Epithelial cell of prostate (primary cell): ENCODE measurements around the gene SV2B.

Experiments
- DNase-seq: peaks from one replicate; pipeline ENCODE4 v3.0.0-alpha.2; 2011; ENCODE audit warnings: low read depth, low spot score
- H3K27ac ChIP-seq: fragments of 450-650 bp; 2 replicates; pipeline ENCODE4 v1.5.1; 2017; ENCODE audit warnings: mild to moderate bottlenecking

SV2B gene

DNA sequence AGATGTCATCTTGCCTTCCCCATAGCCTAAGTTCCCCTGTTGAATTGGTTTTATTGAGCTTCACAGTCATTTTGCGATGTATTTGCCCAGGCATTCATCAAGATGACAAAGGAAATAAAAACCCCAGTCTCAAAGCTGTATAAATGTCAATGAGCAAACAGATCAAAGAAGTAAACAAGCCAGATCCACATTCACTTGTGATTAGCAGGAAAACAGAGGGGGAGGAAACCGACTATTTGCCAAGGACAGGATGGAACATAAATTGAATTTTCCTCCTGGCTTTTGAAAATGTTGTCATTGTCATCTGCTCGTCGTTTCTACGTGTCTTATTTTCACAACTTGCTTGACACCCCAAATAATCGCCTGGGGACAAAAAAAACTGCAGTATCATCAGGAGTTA, 83.5 kb downstream of the SV2B start:
- no peak overlapping the region for H3K27ac ChIP-seq
- DNase-seq: no peak

DNA sequence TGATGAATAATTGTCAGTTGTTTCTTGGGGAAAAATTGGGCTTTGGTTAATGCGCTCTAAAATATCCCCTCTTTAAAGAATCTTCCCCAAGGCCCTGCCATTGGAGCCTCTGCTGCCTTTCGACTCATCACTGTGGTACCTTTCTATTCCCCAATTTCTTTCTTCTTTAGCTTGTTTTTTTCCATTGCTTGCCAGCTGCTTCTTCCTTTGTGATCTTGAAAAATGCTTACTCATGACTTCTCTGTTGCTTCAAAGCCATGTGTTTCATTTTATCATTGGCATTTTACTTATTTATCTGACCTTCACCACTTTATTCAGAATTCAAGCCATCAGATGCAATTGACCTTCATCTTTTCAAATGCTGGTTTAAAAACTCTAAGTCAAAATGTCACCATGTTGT, 84.4 kb downstream of the SV2B start:
- no peak overlapping the region for H3K27ac ChIP-seq
- no peak for DNase-seq

DNA sequence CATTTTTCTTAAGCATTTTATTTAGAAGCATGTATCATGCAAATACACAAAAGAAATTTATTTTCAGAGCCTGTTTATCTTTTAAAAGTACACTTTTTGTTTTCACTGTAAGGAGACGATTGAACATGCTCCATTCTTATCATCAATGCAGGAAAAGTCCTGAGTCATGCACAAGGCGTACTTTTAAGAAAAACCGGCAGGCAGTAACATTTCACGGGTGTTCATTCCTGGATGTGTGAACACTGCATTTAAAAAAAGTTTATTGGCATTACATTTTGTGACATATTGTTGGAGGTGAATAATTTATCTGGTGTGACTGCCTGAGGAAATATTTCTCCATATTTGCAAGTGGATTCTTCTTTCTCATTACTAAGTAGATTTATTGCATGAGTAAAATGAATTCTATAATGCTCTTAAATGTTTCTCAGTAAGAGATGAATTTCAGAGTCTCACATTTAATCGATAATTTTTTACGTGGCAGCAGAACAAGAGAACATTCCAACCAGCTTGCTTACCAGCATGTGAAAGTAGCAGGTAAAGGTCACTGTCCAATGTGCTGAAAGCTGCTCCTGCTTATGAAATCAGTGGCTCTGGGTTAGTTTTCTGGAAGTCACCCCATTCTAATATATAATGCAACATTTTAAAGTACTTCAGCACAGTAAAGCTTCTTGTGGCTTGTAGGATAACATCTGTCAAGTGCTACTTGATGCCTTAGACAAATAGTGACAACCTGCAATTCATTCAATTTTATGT, 87.0 kb downstream of the SV2B start:
- DNase-seq: no peak
- no peak overlapping the region for H3K27ac ChIP-seq

DNA sequence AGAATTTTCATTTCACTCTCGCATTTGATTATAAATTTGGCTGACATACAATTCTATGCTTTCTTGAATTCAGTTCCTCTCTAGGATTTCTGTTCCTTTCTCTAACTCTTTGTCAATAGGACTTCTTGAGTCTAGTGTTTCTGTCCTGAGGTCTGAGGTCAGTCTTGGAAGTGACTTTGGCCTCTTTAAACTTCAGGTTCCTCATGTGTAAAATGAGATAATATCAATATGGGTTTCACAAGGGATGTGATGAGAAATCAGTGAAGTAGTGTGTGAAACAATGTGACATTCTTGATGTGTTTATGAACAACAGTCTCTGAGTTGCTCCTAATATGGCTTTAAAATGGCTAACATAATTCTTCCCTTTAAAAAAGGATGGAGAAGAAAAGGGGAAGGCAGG, 92.2 kb downstream of the SV2B start:
- no peak overlapping the region for H3K27ac ChIP-seq
- DNase-seq: no peak

DNA sequence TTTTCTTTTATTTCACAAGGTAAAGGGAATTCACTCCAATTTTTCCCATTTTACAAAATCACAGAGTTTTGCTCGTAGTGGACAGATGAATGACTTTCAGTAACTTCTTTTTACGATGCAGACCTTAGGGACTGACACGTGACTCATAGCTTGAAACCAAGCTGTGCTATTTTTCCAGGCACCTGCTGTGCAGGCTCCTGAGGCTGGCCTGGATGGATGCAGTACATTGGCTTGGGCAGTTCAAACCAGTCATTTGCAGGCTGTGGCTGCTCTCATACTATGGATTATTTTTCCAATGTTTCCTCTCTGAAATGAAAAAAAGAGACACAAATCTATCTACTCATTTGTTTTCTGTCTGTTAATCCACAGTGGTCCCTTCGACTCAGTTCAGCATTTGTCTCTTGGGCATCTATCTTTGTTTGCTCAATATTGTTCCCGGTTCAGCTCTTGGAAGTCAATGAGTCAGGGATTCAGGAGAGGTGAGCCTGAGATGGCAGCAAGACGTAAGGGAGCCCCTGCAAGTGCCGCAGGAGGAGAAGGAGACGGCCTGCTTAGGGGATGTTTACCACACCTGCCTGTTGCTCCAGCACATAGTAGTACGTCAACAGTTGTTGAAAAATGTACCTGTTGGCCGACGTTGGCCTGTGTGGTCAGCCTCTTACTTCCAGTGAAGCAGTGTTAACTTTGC, 92.8 kb downstream of the SV2B start:
- H3K27ac ChIP-seq: no peak overlapping the region

DNA sequence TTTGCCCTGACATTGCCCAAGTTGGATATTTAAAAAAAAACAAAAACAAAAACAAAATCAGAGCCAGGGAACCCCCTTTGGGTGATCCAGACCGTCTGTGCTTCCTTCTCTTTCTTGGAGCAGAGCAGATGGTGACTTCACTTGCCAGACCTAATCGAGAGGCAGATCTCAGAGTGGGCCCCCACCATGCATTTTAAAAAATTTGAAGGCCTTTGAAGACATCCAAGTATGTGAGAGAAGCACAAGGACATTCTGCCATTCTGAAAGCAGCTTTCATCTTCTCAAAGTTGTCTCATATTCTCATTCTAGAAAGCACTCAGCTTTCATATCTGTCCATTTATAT, 93.3 kb downstream of the SV2B start:
- no peak for DNase-seq
- H3K27ac ChIP-seq: no peak overlapping the region

More for the DNA sequence above, 92.8 kb downstream of the SV2B start:
- DNase-seq: no peak

DNA sequence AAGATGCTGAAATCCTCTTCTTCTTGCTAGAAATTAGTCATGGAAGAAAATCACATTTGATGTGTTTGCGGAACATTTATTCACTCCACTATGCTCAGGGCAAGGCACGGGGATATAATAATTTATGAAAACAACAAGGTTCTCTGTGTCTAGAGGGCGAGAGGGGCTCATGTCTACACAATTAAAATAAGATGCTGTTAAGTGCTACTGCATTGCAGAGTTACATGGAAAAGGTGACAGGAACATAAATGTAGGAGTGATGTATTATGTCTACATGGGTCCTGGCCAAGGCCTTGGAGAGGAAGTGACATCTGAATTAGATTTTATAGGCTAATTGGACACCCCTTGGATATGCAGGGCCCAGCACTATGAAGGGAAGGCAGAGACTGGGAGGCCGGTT, 96.1 kb downstream of the SV2B start:
- no peak overlapping the region for H3K27ac ChIP-seq
- no peak for DNase-seq

DNA sequence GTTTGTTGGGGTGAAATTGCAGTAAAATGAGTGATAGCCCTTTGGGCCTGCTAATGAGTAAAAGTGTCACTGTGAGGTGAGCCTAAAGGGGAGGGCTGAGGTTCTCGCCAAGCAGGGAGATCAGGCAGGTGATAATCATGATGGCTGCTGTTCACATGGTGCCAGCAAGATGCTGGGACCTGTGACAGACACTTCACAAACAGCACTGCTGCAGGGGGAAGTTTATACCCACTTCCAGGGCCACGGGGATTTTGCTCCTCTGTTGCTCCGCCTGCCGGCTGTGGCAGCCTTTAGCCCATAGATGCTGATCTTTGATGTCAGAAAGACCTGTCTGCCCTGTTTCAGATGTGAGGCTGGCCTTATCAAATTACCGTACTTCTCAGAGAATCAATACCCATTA, 96.7 kb downstream of the SV2B start:
- no peak for DNase-seq
- no peak overlapping the region for H3K27ac ChIP-seq

DNA sequence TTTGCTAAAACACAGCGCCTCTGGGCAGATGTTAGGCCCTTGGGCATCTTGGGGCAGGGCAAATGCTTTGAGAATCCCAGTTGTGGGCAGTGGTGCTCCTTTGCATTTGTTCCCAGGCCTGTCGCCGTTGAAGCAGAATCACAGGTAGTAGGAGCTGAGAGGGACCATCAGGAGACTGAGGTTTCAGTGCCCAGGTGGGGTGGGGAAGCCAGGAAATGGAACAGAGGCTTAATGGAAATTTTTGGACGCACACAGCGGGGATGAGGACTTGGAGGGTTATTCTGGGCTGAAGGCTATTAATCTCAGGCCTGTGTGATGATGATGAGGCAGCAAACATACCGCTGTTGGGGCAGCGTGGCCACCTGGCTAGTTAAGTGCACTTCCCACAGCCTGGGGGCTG, 99.5 kb downstream of the SV2B start:
- no peak overlapping the region for H3K27ac ChIP-seq

DNA sequence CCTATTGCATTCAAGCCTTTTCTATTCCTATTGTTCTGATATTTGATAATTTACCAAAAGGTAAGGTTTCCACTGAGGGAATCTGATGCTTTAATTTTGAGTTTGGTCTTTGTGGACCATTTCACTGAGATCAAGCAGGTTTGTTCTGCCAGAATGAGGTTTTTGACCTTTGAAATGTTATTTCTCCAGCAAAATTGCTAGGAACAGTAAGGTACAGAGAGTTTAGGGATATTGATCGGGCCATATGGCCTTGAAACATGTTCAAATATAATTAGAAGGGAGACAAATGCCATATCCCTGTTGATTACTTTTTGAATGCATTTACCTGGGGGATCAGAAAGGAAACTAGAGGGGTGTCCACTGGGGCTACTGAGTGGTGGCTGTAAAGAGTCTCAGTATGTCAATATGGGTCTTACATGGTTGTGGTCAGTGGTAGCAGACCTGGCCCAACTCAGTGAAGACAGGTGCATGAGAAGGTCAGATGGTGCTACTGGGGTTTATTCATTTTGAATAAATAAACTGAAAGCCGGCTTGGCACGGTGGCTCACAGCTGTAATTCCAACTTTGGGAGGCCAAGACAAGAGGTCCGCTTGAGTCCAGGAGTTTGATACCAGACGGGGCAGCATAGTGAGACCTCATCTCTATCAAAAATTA, 100.2 kb downstream of the SV2B start:
- DNase-seq: no peak
- H3K27ac ChIP-seq: no peak overlapping the region

More for the DNA sequence above, 99.5 kb downstream of the SV2B start:
- DNase-seq: no peak

DNA sequence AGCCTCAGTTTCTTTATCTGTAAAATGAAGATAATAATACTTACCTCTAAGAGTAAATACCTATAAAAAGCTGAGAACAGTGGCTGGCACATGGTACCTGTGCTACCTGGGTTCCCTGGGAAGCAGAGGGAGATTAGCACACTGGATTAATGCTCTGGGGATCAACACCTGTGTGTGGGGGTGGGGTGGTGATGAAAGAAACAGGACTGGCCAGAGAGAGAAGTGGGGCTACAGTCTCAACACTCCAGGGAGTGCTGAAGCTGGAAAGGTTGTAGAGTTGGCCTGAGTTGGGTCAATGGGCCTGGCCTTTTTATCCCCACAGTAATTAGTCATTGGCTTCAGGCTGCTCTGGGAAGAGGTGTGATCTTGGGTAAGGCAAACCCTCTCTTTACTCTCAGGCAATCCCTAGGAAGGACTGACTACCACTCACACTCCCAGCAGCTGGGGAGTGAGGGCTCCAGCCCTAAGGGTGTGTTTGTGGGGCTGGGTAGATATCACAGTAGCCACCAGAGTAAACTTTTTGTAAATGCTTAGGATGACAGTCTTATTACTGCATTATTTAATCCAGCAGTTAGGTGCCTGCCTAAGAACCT, 102.5 kb downstream of the SV2B start:
- DNase-seq: no peak
- no peak overlapping the region for H3K27ac ChIP-seq

DNA sequence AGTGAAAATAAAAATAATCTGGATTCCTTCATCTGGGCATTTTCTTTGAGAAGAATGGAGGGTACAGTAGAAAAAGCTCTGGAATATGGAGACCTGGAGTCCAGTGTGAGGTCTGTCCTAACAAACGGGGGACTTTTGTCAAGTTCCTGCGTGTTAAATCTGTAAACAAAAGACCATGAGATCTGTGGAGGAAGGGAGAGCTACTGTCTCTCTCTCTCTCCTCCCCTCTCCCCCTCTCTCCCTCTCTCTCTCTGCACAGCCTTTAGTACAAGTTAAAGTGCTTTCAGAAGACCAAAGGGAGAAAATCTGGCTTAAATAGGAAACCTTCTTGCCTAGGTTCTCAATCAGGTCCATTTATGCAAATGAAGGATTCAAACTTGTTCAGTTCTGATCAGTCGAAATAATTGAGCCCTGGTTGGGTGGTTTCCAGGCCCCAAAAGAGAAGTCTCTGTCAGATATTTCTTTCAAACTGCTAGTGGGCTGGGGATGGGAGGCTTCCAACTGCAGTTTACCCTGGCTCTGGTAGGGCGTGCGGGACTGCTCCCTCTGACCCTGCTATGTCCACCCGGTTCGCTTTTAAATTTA, 103.7 kb downstream of the SV2B start:
- DNase-seq: no peak
- no peak overlapping the region for H3K27ac ChIP-seq

DNA sequence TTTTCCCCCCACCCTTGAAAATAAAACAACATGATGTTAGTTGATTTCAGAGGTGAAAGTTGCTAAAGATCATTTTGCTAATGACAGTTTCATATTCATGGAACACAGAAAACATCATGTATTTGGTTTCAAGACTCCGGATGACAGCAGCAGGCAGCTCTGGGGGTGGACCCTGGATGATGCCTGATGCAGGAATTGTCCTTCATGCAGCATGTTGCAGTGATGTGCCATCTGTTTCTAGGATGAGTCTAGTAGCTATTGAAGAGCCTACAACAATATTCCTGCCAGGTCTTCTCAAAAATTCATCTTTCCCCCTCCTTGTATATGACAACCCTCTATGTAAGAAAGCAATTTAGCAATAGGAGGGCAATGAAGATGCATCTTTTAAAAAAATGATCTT, 108.3 kb downstream of the SV2B start:
- H3K27ac ChIP-seq: no peak overlapping the region
- DNase-seq: no peak

DNA sequence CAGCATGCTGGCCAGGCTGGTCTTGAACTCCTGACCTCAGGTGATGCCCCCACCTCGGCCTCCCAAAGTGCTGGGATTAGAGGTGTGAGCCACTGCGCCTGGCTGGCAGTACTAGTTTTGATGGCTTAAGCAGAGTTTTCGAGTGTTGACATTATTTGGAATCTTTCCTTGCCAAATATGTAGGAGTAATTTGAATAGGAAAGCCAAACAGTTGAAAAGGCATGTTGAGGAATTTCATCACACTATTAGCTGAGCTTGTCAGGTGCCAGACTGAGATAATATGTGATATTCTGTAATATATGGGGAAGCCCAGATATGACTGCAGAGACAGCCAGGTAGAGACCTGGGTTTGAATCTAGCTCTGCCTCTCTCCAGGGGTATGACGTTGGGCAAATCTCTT, 109.3 kb downstream of the SV2B start:
- no peak overlapping the region for H3K27ac ChIP-seq
- no peak for DNase-seq

DNA sequence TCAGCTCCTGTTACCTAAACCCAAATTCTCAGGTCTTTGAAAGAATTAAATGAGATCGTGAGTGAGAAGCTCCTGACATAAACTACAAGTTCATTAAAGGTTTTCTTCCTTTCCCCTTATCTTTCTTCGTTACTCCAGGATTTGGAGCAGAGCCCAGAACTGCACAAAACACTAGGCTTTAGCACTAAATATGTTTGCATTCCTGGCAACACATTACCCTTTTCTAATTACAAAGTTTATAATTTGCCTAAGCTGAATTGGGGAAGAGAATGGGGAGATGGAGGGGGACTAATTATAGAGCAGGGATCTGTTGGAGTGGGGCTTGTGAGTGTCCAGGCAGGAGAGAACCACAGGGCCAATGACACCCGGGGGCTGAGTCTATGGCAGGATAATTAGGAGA, 109.7 kb downstream of the SV2B start:
- no peak overlapping the region for H3K27ac ChIP-seq
- no peak for DNase-seq

DNA sequence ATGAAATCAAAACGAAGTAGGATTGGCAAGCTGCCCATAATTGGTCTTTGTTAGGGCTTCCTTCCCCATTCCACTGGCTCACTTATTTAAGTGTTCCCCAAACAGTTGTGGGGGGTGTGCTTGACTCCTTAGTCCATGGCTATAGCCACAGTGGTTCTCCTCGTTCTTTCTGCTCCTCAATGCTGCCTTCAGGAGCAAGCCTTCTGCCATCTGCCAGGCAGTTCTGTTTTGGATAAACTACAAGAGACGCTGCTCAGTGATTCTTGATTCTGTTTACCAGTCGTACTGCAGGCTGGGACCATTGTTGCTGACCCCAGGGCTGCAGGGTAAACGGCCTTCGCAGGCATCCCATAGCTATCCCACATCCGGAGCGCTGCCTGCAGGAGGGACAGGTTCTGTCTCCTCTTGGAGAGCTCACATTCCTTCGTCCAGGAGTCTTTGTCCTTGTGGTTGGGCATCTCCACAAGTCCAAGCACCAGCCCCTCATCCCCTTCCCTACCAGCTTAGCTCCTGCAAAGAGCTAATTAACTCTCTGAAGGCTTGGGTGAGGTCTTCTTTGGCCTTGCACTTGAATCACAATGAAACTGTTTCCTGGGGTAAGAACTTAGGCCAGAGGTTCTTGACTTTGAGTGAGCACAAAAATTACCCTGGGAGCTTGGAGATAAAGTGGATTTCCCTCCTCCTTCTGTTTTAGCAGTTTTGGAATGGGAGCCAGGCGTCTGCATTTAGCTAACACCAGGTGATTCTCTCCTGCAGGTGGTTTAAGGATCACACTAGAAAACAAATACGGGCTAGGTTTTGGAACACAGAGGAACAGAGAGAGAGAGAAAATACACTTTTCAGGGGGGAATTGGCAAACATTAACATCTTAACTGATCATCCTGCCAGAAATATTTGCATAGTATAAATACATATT, 114.9 kb downstream of the SV2B start:
- no peak overlapping the region for H3K27ac ChIP-seq
- no peak for DNase-seq

DNA sequence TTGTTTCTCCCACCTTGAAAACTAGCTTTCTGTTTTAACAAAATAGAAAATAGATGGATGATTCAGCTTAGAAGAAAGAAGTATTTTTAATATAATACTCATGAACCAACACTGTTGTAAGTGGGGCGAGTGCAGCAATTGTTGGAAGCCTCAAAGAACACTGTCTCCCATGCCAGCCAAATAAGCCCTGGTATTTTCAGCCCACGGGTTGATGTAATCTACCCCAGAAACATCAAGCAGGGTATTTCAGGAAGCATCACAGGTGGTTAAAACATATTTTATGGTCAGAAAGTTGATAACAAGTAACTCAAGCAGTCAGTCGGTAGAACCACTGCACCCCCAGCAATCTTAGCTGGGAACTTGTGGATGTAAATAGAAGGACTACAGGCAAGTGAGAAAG, 115.9 kb downstream of the SV2B start:
- DNase-seq: no peak
- no peak overlapping the region for H3K27ac ChIP-seq

DNA sequence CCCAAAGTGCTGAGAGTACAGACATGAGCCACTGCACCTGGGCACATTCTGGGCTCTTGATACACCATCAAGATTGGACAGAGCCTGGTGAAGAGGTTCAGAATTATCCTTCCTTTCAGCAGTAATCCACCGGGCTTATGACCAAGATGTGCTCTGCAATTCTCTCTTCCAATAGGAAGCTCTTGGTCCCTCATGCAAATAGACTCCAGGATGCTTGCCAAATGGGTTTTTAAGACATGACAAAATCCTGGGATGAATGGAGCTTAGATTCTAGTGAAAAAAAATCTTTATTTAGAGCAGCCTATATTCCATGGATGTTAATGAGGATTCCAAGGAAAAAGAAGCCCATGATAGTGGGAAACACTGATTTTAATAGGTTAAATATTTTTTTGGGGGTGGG, 119.1 kb downstream of the SV2B start:
- no peak overlapping the region for H3K27ac ChIP-seq
- no peak for DNase-seq

DNA sequence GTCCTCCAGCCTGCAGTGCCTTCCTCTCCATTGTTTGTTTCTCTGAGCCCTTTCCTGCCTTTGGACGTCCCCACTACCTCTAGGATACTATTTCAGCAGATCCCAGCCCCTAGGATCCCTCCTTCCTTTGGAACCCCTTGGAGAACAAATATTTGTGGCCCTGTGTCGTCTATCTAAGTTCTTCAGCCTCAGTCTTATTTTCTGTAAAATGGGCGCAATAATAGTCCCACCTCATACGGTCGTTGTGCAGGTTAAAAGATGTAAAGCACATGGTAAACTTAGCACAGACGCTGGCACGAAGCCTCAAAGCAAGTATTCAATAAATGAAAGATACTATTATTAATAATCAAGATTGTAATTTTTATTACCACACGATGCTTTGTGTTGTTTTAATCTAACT, 122.0 kb downstream of the SV2B start:
- DNase-seq: no peak

DNA sequence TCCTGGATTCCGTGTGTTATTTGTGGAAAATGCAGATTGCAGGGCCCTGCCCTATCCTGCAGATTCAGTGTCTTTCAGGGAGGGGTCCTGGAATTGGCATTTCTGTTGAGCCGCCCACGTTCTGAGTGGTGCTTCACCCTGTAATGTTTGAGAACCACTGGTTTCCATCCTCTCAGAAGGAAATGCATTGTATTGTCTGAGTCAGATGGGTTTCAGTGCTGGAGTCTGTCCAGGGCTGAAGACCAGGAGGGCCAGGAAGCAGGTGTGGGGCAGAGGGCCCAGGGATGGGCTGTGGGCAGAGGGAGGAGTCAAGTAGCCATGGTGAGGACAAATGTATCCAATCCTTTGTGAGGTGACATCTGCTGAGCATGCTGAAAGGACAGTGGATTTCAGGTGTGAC, 123.8 kb downstream of the SV2B start:
- H3K27ac ChIP-seq: no peak overlapping the region
- DNase-seq: no peak

More for the DNA sequence above, 122.0 kb downstream of the SV2B start:
- no peak overlapping the region for H3K27ac ChIP-seq
